Measurements from ENCODE around the gene FLT3.

FLT3 gene

GRCh38 chr13:28046981-28047380, 53.4 kb downstream of the FLT3 start:
- no peak for TF ChIP-seq CTCF (IDR thresholded peaks at IDR 0.05; ENCODE audit: low read depth, low read length)
- no peak overlapping the region for H3K4me3 ChIP-seq (replicated peaks in 1 of 2; ENCODE audit: low read depth in 2 of 2, low read length in 2 of 2)
- DNase-seq (ENCODE audit: low read depth in 2 of 2), result peak in 1 of 2 donors; percentile 9

GRCh38 chr13:28045861-28046260, 54.5 kb downstream of the FLT3 start:
- no peak overlapping the region for H3K4me3 ChIP-seq (replicated peaks in 1 of 2; ENCODE audit: low read depth in 2 of 2, low read length in 2 of 2)
- DNase-seq (ENCODE audit: low read depth in 2 of 2), result no peak
- no peak for TF ChIP-seq CTCF (IDR thresholded peaks at IDR 0.05; ENCODE audit: low read depth, low read length)

GRCh38 chr13:28044608-28045007, 55.8 kb downstream of the FLT3 start:
- H3K4me3 ChIP-seq (replicated peaks in 1 of 2; ENCODE audit: low read depth in 2 of 2, low read length in 2 of 2), result no peak overlapping the region
- no peak for TF ChIP-seq CTCF (IDR thresholded peaks at IDR 0.05; ENCODE audit: low read depth, low read length)
- no peak for DNase-seq (ENCODE audit: low read depth in 2 of 2)

- H3K4me3 ChIP-seq (replicated peaks in 1 of 2; ENCODE audit: low read depth in 2 of 2, low read length in 2 of 2), result no peak overlapping the region
- DNase-seq (ENCODE audit: low read depth in 2 of 2), result no peak
- TF ChIP-seq CTCF (IDR thresholded peaks at IDR 0.05; ENCODE audit: low read depth, low read length), result no peak
These were observed 57.2 kb downstream of the FLT3 start for GRCh38 chr13:28043224-28043623.

GRCh38 chr13:28041501-28041900, 58.9 kb downstream of the FLT3 start:
- no peak overlapping the region for H3K4me3 ChIP-seq (replicated peaks in 1 of 2; ENCODE audit: low read depth in 2 of 2, low read length in 2 of 2)
- no peak for TF ChIP-seq CTCF (IDR thresholded peaks at IDR 0.05; ENCODE audit: low read depth, low read length)
- no peak for DNase-seq (ENCODE audit: low read depth in 2 of 2)

GRCh38 chr13:28041031-28041461, 59.3 kb downstream of the FLT3 start:
- no peak for TF ChIP-seq CTCF (IDR thresholded peaks at IDR 0.05; ENCODE audit: low read depth, low read length)
- no peak overlapping the region for H3K4me3 ChIP-seq (replicated peaks in 1 of 2; ENCODE audit: low read depth in 2 of 2, low read length in 2 of 2)
- DNase-seq (ENCODE audit: low read depth in 2 of 2), result peak in 1 of 2 donors; percentile 29

- no peak overlapping the region for H3K4me3 ChIP-seq (replicated peaks in 1 of 2; ENCODE audit: low read depth in 2 of 2, low read length in 2 of 2)
- DNase-seq (ENCODE audit: low read depth in 2 of 2), result peak in 1 of 2 donors; percentile 60
- TF ChIP-seq CTCF (IDR thresholded peaks at IDR 0.05; ENCODE audit: low read depth, low read length), result no peak
These were observed 63.0 kb downstream of the FLT3 start for GRCh38 chr13:28037399-28037798.

Measured in cardiac fibroblast (primary cell).